H9 (cell line): Measurements from ENCODE around the gene ITCH. TPM values are rescaled to one million over a fixed set of nuclear protein-coding genes. Genes with fewer than 3 reads are reported as not detected.

Experiments used
- DNase-seq: peaks from one replicate; pipeline ENCODE4 v3.0.0-alpha.2; 2017
- H2AFZ ChIP-seq: one replicate; pipeline ENCODE4 v1.6.1; 2013; ENCODE audit warnings: mild to moderate bottlenecking, low read length, control low read depth, moderate library complexity
- H2AK5ac ChIP-seq: 2 replicates; pipeline ENCODE4 v1.6.1; 2013; ENCODE audit warnings: low read length, control low read depth, mixed read lengths; ENCODE audit not compliant: insufficient read length
- H2BK120ac ChIP-seq: one replicate; pipeline ENCODE4 v1.6.1; 2013; ENCODE audit warnings: low read depth, mild to moderate bottlenecking, low read length, control low read depth, inconsistent platforms; ENCODE audit not compliant: poor library complexity, severe bottlenecking
- H2BK12ac ChIP-seq: 2 replicates; pipeline ENCODE4 v1.6.1; 2013; ENCODE audit warnings: low read length, control low read depth, mixed read lengths, low read depth; ENCODE audit not compliant: insufficient read length
- H2BK15ac ChIP-seq: 2 replicates; pipeline ENCODE4 v1.6.1; 2013; ENCODE audit warnings: low read depth, low read length, control low read depth
- H2BK20ac ChIP-seq: one replicate; pipeline ENCODE4 v1.6.1; 2013; ENCODE audit warnings: low read depth, mild to moderate bottlenecking, low read length, control low read depth, inconsistent platforms; ENCODE audit not compliant: poor library complexity, severe bottlenecking
- H2BK5ac ChIP-seq: 2 replicates; pipeline ENCODE4 v1.6.1; 2013; ENCODE audit warnings: low read length, control low read depth, mixed read lengths; ENCODE audit not compliant: insufficient read length
- H3K14ac ChIP-seq: 2 replicates; pipeline ENCODE4 v1.6.1; 2013; ENCODE audit warnings: low read length, control low read depth; ENCODE audit not compliant: insufficient read depth
- H3K18ac ChIP-seq: 2 replicates; pipeline ENCODE4 v1.6.1; 2013; ENCODE audit warnings: low read depth, mild to moderate bottlenecking, mixed read lengths, low read length, control low read depth; ENCODE audit not compliant: insufficient read length
- H3K23ac ChIP-seq: 2 replicates; pipeline ENCODE4 v1.6.1; 2013; ENCODE audit warnings: low read length, control low read depth, mixed read lengths, low read depth; ENCODE audit not compliant: insufficient read length
- H3K23me2 ChIP-seq: 2 replicates; pipeline ENCODE4 v1.6.1; 2013; ENCODE audit warnings: low read depth, mild to moderate bottlenecking, mixed read lengths, low read length, control low read depth; ENCODE audit not compliant: insufficient read length, poor library complexity, severe bottlenecking
- H3K27ac ChIP-seq: 2 replicates; pipeline ENCODE4 v1.5.1; 2013; ENCODE audit warnings: low read length, control low read depth, mixed read lengths, low read depth; ENCODE audit not compliant: insufficient read length
- H3K27me3 ChIP-seq: 2 replicates; pipeline ENCODE4 v1.6.1; 2013; ENCODE audit warnings: low read length, control low read depth, inconsistent platforms; ENCODE audit not compliant: insufficient read depth
- H3K4ac ChIP-seq: 2 replicates; pipeline ENCODE4 v1.6.1; 2013; ENCODE audit warnings: low read depth, mild to moderate bottlenecking, control low read depth, inconsistent platforms, low read length, moderate library complexity
- H3K4me1 ChIP-seq: 2 replicates; pipeline ENCODE4 v1.6.1; 2013; ENCODE audit warnings: low read length, control low read depth, inconsistent platforms; ENCODE audit not compliant: insufficient read depth
- H3K4me2 ChIP-seq: 2 replicates; pipeline ENCODE4 v1.6.1; 2013; ENCODE audit warnings: low read length, control low read depth, mixed read lengths; ENCODE audit not compliant: insufficient read length, insufficient read depth
- H3K56ac ChIP-seq: 2 replicates; pipeline ENCODE4 v1.6.1; 2013; ENCODE audit warnings: low read depth, mild to moderate bottlenecking, mixed read lengths, low read length, control low read depth; ENCODE audit not compliant: insufficient read length
- H3K79me1 ChIP-seq: 2 replicates; pipeline ENCODE4 v1.6.1; 2013; ENCODE audit warnings: low read depth, mild to moderate bottlenecking, moderate library complexity, low read length, control low read depth, inconsistent platforms; ENCODE audit not compliant: insufficient read depth, poor library complexity, severe bottlenecking
- H3K79me2 ChIP-seq: 2 replicates; pipeline ENCODE4 v1.6.1; 2013; ENCODE audit warnings: low read length, control low read depth, inconsistent platforms; ENCODE audit not compliant: insufficient read depth
- H3K9ac ChIP-seq: 2 replicates; pipeline ENCODE4 v1.6.1; 2013; ENCODE audit warnings: low read length, control low read depth, mixed read lengths; ENCODE audit not compliant: insufficient read length; ENCODE audit errors: extremely low read depth
- H3K9me3 ChIP-seq: one replicate; pipeline ENCODE4 v1.6.1; 2013; ENCODE audit warnings: low read depth, low read length, inconsistent platforms; ENCODE audit not compliant: control insufficient read depth
- H3T11ph ChIP-seq: one replicate; pipeline ENCODE4 v1.6.1; 2013; ENCODE audit warnings: mild to moderate bottlenecking, low read length, control low read depth, inconsistent platforms
- H4K20me1 ChIP-seq: one replicate; pipeline ENCODE4 v1.6.1; 2013; ENCODE audit not compliant: control insufficient read depth, insufficient read length, insufficient read depth
- H4K5ac ChIP-seq: 2 replicates; pipeline ENCODE4 v1.6.1; 2013; ENCODE audit warnings: low read depth, mild to moderate bottlenecking, mixed read lengths, low read length, control low read depth; ENCODE audit not compliant: insufficient read length
- H4K8ac ChIP-seq: replicated peaks from 2 replicates; pipeline ENCODE4 v1.6.1; 2013; ENCODE audit warnings: low read length, control low read depth, mixed read lengths, low read depth; ENCODE audit not compliant: insufficient read length
- H4K91ac ChIP-seq: 2 replicates; pipeline ENCODE4 v1.6.1; 2013; ENCODE audit warnings: low read depth, mild to moderate bottlenecking, moderate library complexity, mixed read lengths, low read length, control low read depth; ENCODE audit not compliant: insufficient read length
- H3K27ac Mint-ChIP-seq, 3 experiments: 2 replicates in 2 of 3; 3 replicates in 1 of 3; pipeline ENCODE4 v1.8.0; 2020 to 2021; ENCODE audit warnings: mixed read lengths in 3 of 3, mild to moderate bottlenecking in 1 of 3, moderate library complexity in 1 of 3
- H3K27me3 Mint-ChIP-seq: 2 replicates; pipeline ENCODE4 v1.8.0; 2021; ENCODE audit warnings: low read depth, mild to moderate bottlenecking, moderate library complexity, mixed read lengths
- H3K36me3 Mint-ChIP-seq, 3 experiments: 2 replicates in 2 of 3; 3 replicates in 1 of 3; pipeline ENCODE4 v1.8.0; 2020 to 2021; ENCODE audit warnings: low read depth in 3 of 3, mixed read lengths in 3 of 3; ENCODE audit not compliant: insufficient read depth in 1 of 3
- H3K4me1 Mint-ChIP-seq, 2 experiments: 2 replicates each; pipeline ENCODE4 v1.8.0; 2020; ENCODE audit warnings: mixed read lengths in 2 of 2
- H3K4me3 Mint-ChIP-seq, 2 experiments: 2 replicates in 1 of 2; 3 replicates in 1 of 2; pipeline ENCODE4 v1.8.0; 2020 to 2021; ENCODE audit warnings: mild to moderate bottlenecking in 2 of 2, mixed read lengths in 2 of 2, moderate library complexity in 1 of 2
- H3K9me3 Mint-ChIP-seq, 2 experiments: 2 replicates in 1 of 2; 3 replicates in 1 of 2; pipeline ENCODE4 v1.8.0; 2020; ENCODE audit warnings: mild to moderate bottlenecking in 2 of 2, mixed read lengths in 2 of 2, moderate library complexity in 1 of 2
- CTCF ChIP-seq: fragments of 200-600 bp; sonication (generic); conservative IDR thresholded peaks from 3 replicates; pipeline ENCODE4 v1.8.0; 2021; ENCODE audit warnings: antibody characterized with exemption, mild to moderate bottlenecking
- WGBS: extraction: QIAGEN DNeasy Blood & Tissue Kit; methylation state at CpG from one replicate; pipeline ENCODE4 v1.1.7; 2013; ENCODE audit warnings: missing lambda C conversion rate, low lambda C conversion rate, mixed read lengths; ENCODE audit not compliant: insufficient read length; ENCODE audit errors: extremely low coverage; 5-methylcytosine and 5-hydroxymethylcytosine counted together
- total RNA-seq: library from RNA; stranded (reverse); gene quantifications from 2 replicates; pipeline ENCODE4 v1.2.1, GENCODE V29; 2021

The ITCH gene
- total RNA-seq, 1 experiment from 2014 or later, result 55.9 TPM

GRCh38 chr20:34557936-34558319, 194.9 kb downstream of the ITCH start:
- Histone ChIP-seq H3K23ac (no peak overlapping the region), H3K79me1 (no peaks in the 10 kb centered on the region), H3K14ac (peak overlapping the region; percentile 79; the same call in 1 of the 2 replicates), H3K18ac (peak overlapping the region; percentile 90), H2BK12ac (no peak overlapping the region), H4K91ac (no peak overlapping the region), H4K20me1 (no peaks in the 10 kb centered on the region), H4K5ac (no peak overlapping the region), H3K56ac (no peak overlapping the region), H4K8ac (no peak overlapping the region), H3K4me2 (peak overlapping the region; percentile 64), H2BK5ac (no peak overlapping the region), H3K9me3 (no peaks in the 10 kb centered on the region), H2BK120ac (no peak overlapping the region), H3K9ac (peak overlapping the region; percentile 27), H2BK15ac (no peak overlapping the region), H3K23me2 (peaks cover 4% of the 10 kb centered on the region), H3T11ph (no peak overlapping the region), H3K4me1 (no peaks in the 10 kb centered on the region), H2AK5ac (no peak overlapping the region), H2BK20ac (no peak overlapping the region), H3K27ac (no peak overlapping the region), H2AFZ (peak overlapping the region; percentile 10), H3K79me2 (no peaks in the 10 kb centered on the region), H3K27me3 (no peaks in the 10 kb centered on the region), H3K4ac (no peak overlapping the region)
- no peaks in the 10 kb centered on the region for H3K36me3 Mint-ChIP-seq
- no peaks in the 10 kb centered on the region for H3K9me3 Mint-ChIP-seq
- H3K27me3 Mint-ChIP-seq, result peaks cover 5% of the 10 kb centered on the region
- peak overlapping the region; percentile 66 to 77 for H3K4me3 Mint-ChIP-seq
- no peak for DNase-seq
- H3K27ac Mint-ChIP-seq, result peak overlapping the region in 2 of 3 experiments; percentile 18 to 85; a peak in 3 of 7 replicates
- H3K4me1 Mint-ChIP-seq, result peaks cover 7 to 9% of the 10 kb centered on the region in 2 experiments
- no peak for TF ChIP-seq CTCF
- no CpG with 5 or more reads among the region's 11 CpGs for WGBS
